K562 (cell line): Measurements from ENCODE around the gene ZNF776. TPM values are rescaled to one million over a fixed set of nuclear protein-coding genes. Genes with fewer than 3 reads are reported as not detected.

Experiments
- ATAC-seq: fragments of 200-7000 bp; cut with Tn5 transposase; 3 replicates; pipeline ENCODE4 v1.9.1; 2020; ENCODE audit warnings: moderate library complexity
- BruUV-seq: library from RNA; stranded (reverse); fragments of 400-500 nt; replicated peaks from 2 replicates; lab custom pipeline; 2021; lab: Mats Ljungman, UMichigan
- CTCF ChIA-PET: fragments of 300-600 bp; formaldehyde crosslinking; extraction: SDS; loops from one replicate; lab custom pipeline; 2021; ENCODE audit warnings: low intra/inter-chr PET ratio; lab: Yijun Ruan, JAX
- POLR2A ChIA-PET: fragments of 300-600, 350-650 bp; sonication (Branson Sonifier 250); formaldehyde crosslinking; extraction: SDS; loops from one replicate; lab custom pipeline; 2021; ENCODE audit warnings: antibody characterized with exemption, inconsistent platforms; lab: Yijun Ruan, JAX
- DNase-seq, 4 experiments: peaks; one replicate each; pipeline versions ENCODE4 v3.0.0 to v3.0.0-alpha.2; 2011 to 2018; ENCODE audit warnings: low spot score in 3 of 4, mixed read lengths in 3 of 4; ENCODE audit errors: extremely low read depth in 1 of 4
- FAIRE-seq: peaks from 2 replicates; lab custom pipeline; 2011; peaks lifted over from hg19 to GRCh38; lab: Jason Lieb, UNC
- H2AFZ ChIP-seq: 2 replicates; pipeline ENCODE4 v1.6.0; 2011; ENCODE audit warnings: low read depth, low read length, control low read depth, inconsistent platforms
- H3K27ac ChIP-seq: fragments of 200-600 bp; 3 replicates; pipeline ENCODE4 v1.8.0; 2011; ENCODE audit warnings: low read depth, mild to moderate bottlenecking, control low read depth, inconsistent platforms, low read length, moderate library complexity, mixed read lengths; ENCODE audit errors: extremely low read depth
- H3K27me3 ChIP-seq, 2 experiments: fragments of 300-600 bp in 1 of 2; 2 replicates in 1 of 2; 3 replicates in 1 of 2; pipeline versions ENCODE4 v1.6.0 to v1.8.0; 2011; ENCODE audit warnings: inconsistent platforms in 2 of 2, low read length in 2 of 2, mild to moderate bottlenecking in 1 of 2, mixed read lengths in 1 of 2, moderate library complexity in 1 of 2; ENCODE audit not compliant: control insufficient read depth in 2 of 2, insufficient read depth in 2 of 2
- H3K36me3 ChIP-seq: fragments of 300-600 bp; 3 replicates; pipeline ENCODE4 v1.8.0; 2011; ENCODE audit warnings: mild to moderate bottlenecking, low read length, inconsistent platforms; ENCODE audit not compliant: control insufficient read depth, insufficient read depth
- H3K4me1 ChIP-seq, 2 experiments: fragments of 200-600 bp in 1 of 2; replicated peaks in 1 of 2; 2 replicates in 1 of 2; 3 replicates in 1 of 2; pipeline versions ENCODE4 v1.5.1 to v1.8.0; 2011; ENCODE audit warnings: inconsistent platforms in 2 of 2, low read length in 2 of 2, mild to moderate bottlenecking in 1 of 2, mixed read lengths in 1 of 2, moderate library complexity in 1 of 2; ENCODE audit not compliant: control insufficient read depth in 2 of 2, insufficient read depth in 2 of 2
- H3K4me2 ChIP-seq: 2 replicates; pipeline ENCODE4 v1.6.1; 2011; ENCODE audit warnings: low read length, control low read depth, inconsistent platforms, mixed read lengths; ENCODE audit not compliant: insufficient read depth
- H3K4me3 ChIP-seq: fragments of 200-600 bp; sonication (generic), shearing (Covaris generic); 2 replicates; pipeline ENCODE4 v1.5.1; 2016; ENCODE audit warnings: control low read depth, inconsistent platforms
- H3K79me2 ChIP-seq: fragments of 200-600 bp; 3 replicates; pipeline ENCODE4 v1.8.0; 2011; ENCODE audit warnings: low read length, inconsistent platforms; ENCODE audit not compliant: control insufficient read depth, insufficient read depth
- H3K9ac ChIP-seq, 2 experiments: 2 replicates each; pipeline versions ENCODE4 v1.6.0 to v1.6.1; 2011; ENCODE audit warnings: low read depth in 2 of 2, low read length in 2 of 2, control low read depth in 1 of 2, inconsistent platforms in 1 of 2, mild to moderate bottlenecking in 1 of 2, mixed read lengths in 1 of 2; ENCODE audit not compliant: insufficient read depth in 1 of 2
- H3K9me1 ChIP-seq: one replicate; pipeline ENCODE4 v1.6.0; 2011; ENCODE audit warnings: inconsistent platforms, mild to moderate bottlenecking, low read length, moderate library complexity; ENCODE audit not compliant: control insufficient read depth, insufficient read depth
- H3K9me3 ChIP-seq: replicated peaks from 2 replicates; pipeline ENCODE4 v1.5.1; 2011; ENCODE audit warnings: low read depth, low read length, inconsistent platforms; ENCODE audit not compliant: control insufficient read depth, insufficient read depth
- H4K20me1 ChIP-seq: replicated peaks from 2 replicates; pipeline ENCODE4 v1.6.1; 2011; ENCODE audit warnings: low read length, inconsistent platforms, mixed read lengths; ENCODE audit not compliant: control insufficient read depth, insufficient read depth
- CBX8 ChIP-seq: fragments of 200-600 bp; sonication (generic); IDR thresholded peaks from 2 replicates; pipeline ENCODE4 v1.6.1; 2012; ENCODE audit warnings: borderline replicate concordance, mixed run types, low read depth, mild to moderate bottlenecking, moderate library complexity, mixed read lengths, low read length, control low read depth, inconsistent platforms; ENCODE audit not compliant: poor library complexity, severe bottlenecking; ENCODE audit errors: extremely low read depth
- POLR2AphosphoS5 ChIP-seq: IDR thresholded peaks from 2 replicates; pipeline ENCODE4 v1.6.1; 2011; ENCODE audit warnings: mild to moderate bottlenecking, low read depth, low read length, moderate library complexity; ENCODE audit not compliant: control insufficient read depth, insufficient read depth
- POLR2G ChIP-seq: fragments of 200-400 bp; formaldehyde crosslinking; IDR thresholded peaks from 2 replicates; pipeline ENCODE4 v1.6.1; 2017; ENCODE audit warnings: low read depth, mild to moderate bottlenecking, antibody characterized with exemption, low read length, moderate library complexity
- POLR2H ChIP-seq: IDR thresholded peaks from 2 replicates; pipeline ENCODE4 v1.6.1; 2016; ENCODE audit warnings: missing genetic modification characterization, low read depth, mild to moderate bottlenecking, control low read depth, missing compliant biosample characterization, moderate library complexity
- SP2 ChIP-seq: IDR thresholded peaks from 2 replicates; pipeline ENCODE4 v1.6.1; 2011; ENCODE audit warnings: mild to moderate bottlenecking, low read depth, low read length, moderate library complexity; ENCODE audit not compliant: poor library complexity, severe bottlenecking; ENCODE audit errors: extremely low read depth
- SREBF1 ChIP-seq: fragments of 150-350 bp; IDR thresholded peaks from 2 replicates; pipeline ENCODE4 v1.6.1; 2014; ENCODE audit warnings: antibody characterized with exemption, low read depth, low read length, borderline replicate concordance
- TBL1XR1 ChIP-seq, 2 experiments: IDR thresholded peaks; 2 replicates each; pipeline ENCODE4 v1.6.1; 2012; ENCODE audit warnings: improper control_type of control experiment in 2 of 2, low read length in 2 of 2, mild to moderate bottlenecking in 1 of 2
- ZNF507 ChIP-seq: conservative IDR thresholded peaks from 2 replicates; pipeline ENCODE4 v1.6.1; 2017; ENCODE audit warnings: missing genetic modification characterization, missing compliant biosample characterization
- ZNF75A ChIP-seq: fragments of 450-650 bp; formaldehyde crosslinking; IDR thresholded peaks from 2 replicates; pipeline ENCODE4 v1.4.0; 2020; ENCODE audit warnings: mild to moderate bottlenecking
- ZZZ3 ChIP-seq: fragments of 450-650 bp; IDR thresholded peaks from 2 replicates; pipeline ENCODE4 v1.6.1; 2016; ENCODE audit warnings: antibody characterized with exemption, mild to moderate bottlenecking, moderate library complexity
- WGBS: fragments of 100-300 bp; shearing (Covaris generic); methylation state at CpG from one replicate; pipeline ENCODE4 v1.1.6; 2016; ENCODE audit warnings: low coverage, mixed read lengths; ENCODE audit not compliant: insufficient coverage; ENCODE audit errors: missing lambda C conversion rate; 5-methylcytosine and 5-hydroxymethylcytosine counted together
- in situ Hi-C: fragments of 300-500 bp; cut with MboI; formaldehyde crosslinking; loops from 4 replicates; pipeline ENCODE4 v1.15.0; 2018; ENCODE audit warnings: inconsistent platforms, mixed read lengths
- intact Hi-C: fragments of 100-400 bp; cut with micrococcal nuclease; formaldehyde crosslinking; loops from 2 replicates; pipeline ENCODE4 v1.14.2; 2022
- polyA plus RNA-seq, 8 experiments: library from polyadenylated mRNA; depleted of rRNA in 4 of 8; stranded (reverse) in 5 of 8; unstranded in 3 of 8; fragments of >200 nt; fragmentation: Nextera tagmentation in 2 of 8; fragmentation: Illumina TruSeq in 1 of 8; extraction: Ambion mirVana in 2 of 8; extraction: Trizol in 1 of 8; gene quantifications; 2 replicates each; pipeline versions ENCODE4 v1.2.1 to v1.2.3, GENCODE V29; 2011 to 2014; ENCODE audit warnings: inconsistent platforms in 1 of 8, missing spikeins in 1 of 8
- total RNA-seq, 7 experiments: library from RNA; depleted of rRNA in 6 of 7; stranded (reverse); fragments of >200 nt in 6 of 7; fragmentation: Illumina TruSeq in 2 of 7; extraction: Trizol in 2 of 7; gene quantifications; 2 replicates each; pipeline versions ENCODE4 v1.2.1 to v1.2.3, GENCODE V29; 2011 to 2021; ENCODE audit warnings: low replicate concordance in 1 of 7

Gene ZNF776
- total and polyA plus RNA-seq, 9 of the 15 experiments (the other 6 are each of a cell fraction or from before 2014, with no cell fraction given): 2.2 to 16.9 (median 8.2) TPM

- TF ChIP-seq TBL1XR1 (IDR thresholded peaks at IDR 0.05; ENCODE audit: low read length in 2 of 2) (0 out of 4 replicates have a peak, but pooled peaks have one; percentile 7 to 39), ZNF507 (tag) (no peak), CBX8 (no peak), SREBF1 (no peak), POLR2AphosphoS5 (peak; percentile 79)
These were observed at the start of gene ZNF776 (continued) for GRCh38 chr19:57746580-57747471.

- Histone ChIP-seq H3K9ac (no peak overlapping the region), H3K36me3 (no peaks in the 10 kb centered on the region), H3K9me3 (peaks cover 15% of the 10 kb centered on the region), H3K4me2 (no peak overlapping the region), H4K20me1 (no peaks in the 10 kb centered on the region), H3K4me3 (no peak overlapping the region), H2AFZ (no peak overlapping the region), H3K9me1 (no peaks in the 10 kb centered on the region), H3K27ac (no peak overlapping the region), H3K27me3 (no peaks in the 10 kb centered on the region), H3K4me1 (no peaks in the 10 kb centered on the region), H3K79me2 (no peaks in the 10 kb centered on the region; the same call in 2 of the 3 replicates)
- TF ChIP-seq ZZZ3: no peak
- TF ChIP-seq POLR2H (tag): no peak
- TF ChIP-seq POLR2G: no peak
- peak; percentile 87 for TF ChIP-seq ZNF75A
- TF ChIP-seq SP2: no peak
- CTCF ChIA-PET: no interaction called here
- DNase-seq: no peak
- FAIRE-seq: no peak
- POLR2A ChIA-PET: no interaction called here
- 9% methylated on average over 6 of the region's 6 CpGs for WGBS
- ATAC-seq: no peak
- intact Hi-C loops: no loop called here
- BruUV-seq: no TSS peak
- in situ Hi-C loops: no loop called here
These were observed 45.0 kb upstream of the ZNF776 start for GRCh38 chr19:57701625-57702024.
